GM21367 (cell line): Measurements from ENCODE around the gene COL8A2.

Experiments used
- ATAC-seq: cut with Tn5 transposase; IDR thresholded peaks from one replicate; pipeline ENCODE4 v1.9.1; 2021; ENCODE audit not compliant: unreplicated experiment

Gene COL8A2

GRCh38 chr1:36157973-36158826 lies 33.2 kb upstream of the COL8A2 start:
- no peak for ATAC-seq

GRCh38 chr1:36157115-36157903 lies 32.3 kb upstream of the COL8A2 start:
- ATAC-seq = no peak

DNA sequence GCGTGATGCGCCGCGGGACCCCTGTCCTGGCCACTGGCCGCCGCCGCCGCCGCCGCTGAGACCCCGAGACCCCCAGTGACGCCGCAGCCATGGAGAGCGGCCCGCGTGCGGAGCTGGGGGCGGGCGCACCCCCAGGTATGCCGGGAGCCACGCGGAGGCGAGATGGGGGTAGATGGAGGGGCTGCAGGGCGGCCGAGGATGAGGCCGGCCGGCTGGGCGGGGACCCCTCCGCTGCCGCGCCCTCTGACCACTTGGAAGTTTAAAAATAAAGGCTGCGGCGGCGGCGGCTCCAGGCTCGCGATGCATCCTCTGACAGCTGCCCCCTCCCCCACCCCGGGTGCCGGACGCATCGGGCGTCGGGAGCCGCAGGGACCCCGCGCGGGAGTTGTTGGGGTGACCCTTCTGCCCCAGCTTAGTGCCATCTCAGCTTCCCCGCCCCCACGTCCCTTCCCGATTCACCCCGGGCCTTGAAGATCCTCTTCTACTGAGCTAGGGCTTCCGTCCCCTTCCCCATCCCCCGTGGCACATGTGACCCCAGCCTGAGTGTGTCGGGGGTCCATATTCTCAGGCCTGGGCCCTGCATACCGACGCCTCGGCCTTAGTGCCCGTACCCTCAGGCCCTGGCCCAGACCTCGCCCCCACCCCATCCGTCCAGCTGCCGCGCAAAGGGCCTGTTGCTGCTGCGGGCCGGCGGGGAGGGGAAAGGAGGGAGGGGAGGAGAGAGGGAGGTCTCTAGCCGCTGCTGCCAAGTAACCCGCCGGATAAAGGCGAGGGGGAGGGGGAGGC lies 31.5 kb upstream of the COL8A2 start:
- no peak for ATAC-seq

DNA sequence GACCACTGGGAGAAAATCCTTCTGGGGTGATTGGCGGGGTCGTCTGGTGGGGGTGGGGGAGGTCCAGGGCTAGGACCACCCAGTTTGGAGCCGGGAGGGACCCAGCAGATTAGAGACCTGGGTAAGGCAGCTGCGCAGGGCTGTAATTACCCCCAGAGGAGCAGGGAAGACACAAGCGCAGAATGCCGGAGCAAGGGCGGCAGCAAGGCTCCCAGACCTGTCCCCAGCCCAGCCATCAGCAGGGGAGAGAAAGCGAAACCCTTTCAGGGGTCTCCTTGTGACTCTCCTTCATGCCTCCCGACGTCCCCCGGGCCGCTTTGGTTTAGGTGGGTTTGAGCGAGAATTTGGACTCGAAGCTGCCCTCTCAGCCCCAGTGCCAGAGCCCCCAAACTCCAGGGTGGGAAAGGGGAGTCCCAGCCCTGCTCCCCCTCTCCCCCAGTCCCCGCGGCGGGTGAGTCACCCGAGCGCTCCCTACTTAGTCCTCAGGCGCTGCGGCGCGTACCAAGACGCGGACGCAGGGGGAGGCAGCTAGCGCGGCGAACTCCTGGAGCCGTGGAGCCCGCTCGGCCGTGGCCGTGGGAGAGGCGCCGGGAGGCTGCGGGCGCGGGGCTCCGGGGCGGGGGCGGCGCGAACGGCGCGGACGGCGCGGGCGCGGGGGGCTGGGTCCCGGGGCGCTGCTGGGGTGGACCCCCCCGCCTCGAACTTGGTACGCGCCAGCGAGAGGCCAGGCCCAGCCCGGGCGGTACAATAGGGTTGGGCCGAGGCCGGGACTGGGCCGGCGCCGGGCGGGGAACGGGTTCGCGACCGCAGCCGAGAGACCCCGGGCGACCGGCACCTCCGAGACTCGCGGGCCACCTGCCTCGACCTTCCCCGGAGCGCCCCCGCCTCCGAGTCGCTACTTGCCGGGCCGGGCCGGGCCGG lies 30.6 kb upstream of the COL8A2 start, which contains the start of gene MAP7D1:
Gene MAP7D1 (plus strand): TSS at position 753 of the 921 bp plus-strand sequence. CDS start 258 bp downstream, outside the sequence.
- ATAC-seq = peak; percentile 44

GRCh38 chr1:36154765-36155407 lies 29.9 kb upstream of the COL8A2 start:
- no peak for ATAC-seq

DNA sequence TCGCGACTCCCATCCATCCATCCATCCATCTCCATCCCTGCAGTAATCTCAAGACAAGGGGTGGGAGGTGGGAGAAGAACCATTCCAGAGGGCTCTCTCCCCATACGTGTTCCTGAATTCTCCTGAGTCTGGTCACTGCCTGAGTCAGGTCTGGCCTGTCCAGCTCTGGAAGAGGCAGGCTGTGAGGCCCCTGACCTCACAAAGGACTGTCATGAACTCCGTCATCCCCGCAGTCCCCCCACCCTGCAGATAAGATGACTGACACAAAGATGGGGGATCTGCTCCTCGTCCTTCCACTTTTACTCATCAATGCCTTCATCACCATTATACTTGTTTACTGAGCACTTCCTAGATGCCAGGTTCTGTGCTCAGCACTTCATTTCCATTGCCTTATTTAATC lies 29.3 kb upstream of the COL8A2 start:
- no peak for ATAC-seq

DNA sequence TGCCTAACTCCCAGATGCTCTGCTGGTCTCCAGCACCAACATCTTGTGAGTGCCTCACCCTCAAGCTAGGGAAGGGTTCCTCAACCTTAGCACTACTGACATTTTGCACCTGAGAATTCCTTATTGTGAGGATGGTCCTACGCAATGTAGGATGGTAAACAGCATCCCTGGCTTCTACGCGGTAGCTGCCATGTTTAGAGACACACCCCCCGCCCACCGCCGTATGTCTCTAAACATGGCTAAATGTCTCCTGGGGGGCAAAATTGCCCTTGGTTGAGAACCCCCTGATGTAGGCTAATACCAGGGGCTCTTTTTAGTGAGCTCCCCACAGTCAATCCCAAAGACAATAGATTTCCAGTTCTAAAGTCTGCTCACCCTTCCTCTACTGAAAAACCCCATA lies 28.5 kb upstream of the COL8A2 start:
- ATAC-seq = no peak

DNA sequence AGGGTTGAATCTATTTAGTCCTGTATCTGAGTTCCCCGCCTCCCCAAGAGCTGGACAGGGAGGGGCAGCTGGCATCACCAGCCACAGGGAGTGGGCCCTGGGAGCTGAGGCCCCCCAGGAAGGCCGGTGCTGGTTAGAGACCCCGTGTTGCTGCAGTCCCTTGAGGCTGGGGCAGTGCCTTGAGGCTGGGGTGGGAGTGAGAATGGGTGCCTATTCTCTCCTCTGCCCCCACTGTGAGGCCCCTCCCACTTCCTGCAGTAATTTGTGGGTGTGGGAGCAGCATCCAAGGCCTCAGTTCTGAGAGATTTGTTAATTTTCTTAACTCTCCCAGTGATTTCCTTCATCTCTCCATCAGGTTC lies 26.8 kb upstream of the COL8A2 start:
- ATAC-seq = no peak

- ATAC-seq = no peak
These were observed 26.3 kb upstream of the COL8A2 start for GRCh38 chr1:36151134-36151844.

GRCh38 chr1:36150296-36151133 lies 25.5 kb upstream of the COL8A2 start:
- peak; percentile 43 for ATAC-seq

GRCh38 chr1:36149973-36150295 lies 24.9 kb upstream of the COL8A2 start:
- no peak for ATAC-seq

GRCh38 chr1:36149237-36149972 lies 24.4 kb upstream of the COL8A2 start, which contains the start of gene TRAPPC3:
TRAPPC3 (minus strand) TSS chr1:36149486; CDS start chr1:36149378, 108 bp downstream.
- peak; percentile 82 for ATAC-seq

DNA sequence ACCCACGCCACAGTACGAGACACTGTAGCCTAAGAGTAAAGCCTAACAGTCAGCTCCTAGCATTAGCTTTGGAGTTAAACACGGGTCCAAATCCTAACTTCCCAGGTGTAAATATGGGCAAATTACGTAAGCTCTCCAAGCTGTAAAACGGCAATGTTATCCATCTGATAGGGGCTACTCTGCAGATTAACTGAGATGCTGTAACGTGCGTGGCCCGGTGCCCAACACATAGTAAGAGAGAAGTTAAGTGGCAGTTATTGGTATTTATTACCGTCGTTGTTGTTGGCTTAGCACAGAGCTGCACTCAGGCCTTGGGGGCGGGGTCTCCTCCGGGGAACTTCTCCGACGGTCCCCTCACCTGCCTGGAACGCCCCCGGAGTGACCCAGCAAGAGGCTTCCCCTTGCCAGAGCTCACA lies 23.8 kb upstream of the COL8A2 start:
- no peak for ATAC-seq

- no peak for ATAC-seq
These were observed 19.4 kb upstream of the COL8A2 start for GRCh38 chr1:36144413-36144812.

DNA sequence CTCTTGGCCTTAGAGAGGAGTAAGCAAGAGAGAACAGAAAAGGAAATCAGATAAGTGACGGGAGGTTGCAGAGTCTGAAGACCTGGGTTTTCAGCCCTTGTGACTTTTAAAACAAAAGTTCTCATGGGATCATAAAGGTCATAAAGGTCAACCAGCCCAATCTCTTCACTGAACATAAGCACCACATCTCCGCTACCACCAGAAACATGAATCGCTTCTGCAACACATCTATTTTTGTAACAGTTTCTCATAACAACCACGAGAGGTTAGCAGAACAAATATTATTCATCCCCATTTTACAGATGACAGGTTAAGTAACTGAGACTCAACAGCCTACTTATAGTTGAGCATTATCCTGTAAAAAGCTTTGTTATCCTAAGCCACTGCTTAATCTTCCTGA lies 18.4 kb upstream of the COL8A2 start:
- no peak for ATAC-seq

GRCh38 chr1:36142121-36142520 lies 17.1 kb upstream of the COL8A2 start:
- ATAC-seq = no peak

DNA sequence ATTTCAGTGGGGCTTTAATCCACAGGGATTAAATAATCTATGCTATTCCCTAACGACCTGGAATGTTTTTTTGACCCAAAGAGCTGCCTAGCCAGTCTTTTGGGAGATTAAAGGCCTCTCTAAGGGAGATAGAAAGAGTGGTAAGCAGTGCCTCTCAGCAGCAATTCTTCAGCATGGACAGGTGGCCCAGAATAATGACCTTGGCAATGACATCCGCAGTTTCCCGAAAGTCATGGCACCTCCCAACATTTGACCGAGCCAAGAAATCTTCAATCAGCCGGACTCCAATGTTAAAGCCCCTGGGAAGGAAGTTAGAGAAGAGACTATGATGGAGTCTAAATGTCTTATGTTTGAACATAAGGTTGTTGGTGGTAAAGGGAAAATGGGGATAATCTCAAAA lies 14.5 kb upstream of the COL8A2 start:
- ATAC-seq = no peak

DNA sequence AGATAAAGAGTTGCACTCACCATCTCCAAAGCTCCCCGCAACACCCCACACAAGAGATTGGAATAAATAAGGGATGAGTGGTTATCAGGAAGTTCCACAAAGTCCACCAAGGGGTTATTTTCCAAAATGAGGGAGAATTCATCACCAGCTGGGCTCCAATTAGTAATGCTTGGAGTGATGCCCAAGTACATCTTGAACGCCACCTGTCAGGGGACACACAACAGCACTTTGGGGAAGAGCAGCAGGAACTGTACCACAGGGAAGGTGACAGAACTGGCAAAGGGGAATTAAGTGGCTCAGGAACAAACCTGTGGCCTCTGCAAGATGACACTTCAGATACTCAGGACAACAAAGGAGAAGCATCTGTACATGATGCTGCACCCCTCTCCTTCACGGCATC lies 12.8 kb upstream of the COL8A2 start:
- no peak for ATAC-seq
